Endothelial cell of umbilical vein (primary cell): Measurements from ENCODE around the gene PANX2. TPM values are rescaled to one million over a fixed set of nuclear protein-coding genes. Genes with fewer than 3 reads are reported as not detected.

Source experiments
- BruUV-seq: library from RNA; stranded (reverse); fragments of 400-500 nt; replicated peaks from 2 replicates; lab custom pipeline; 2021; lab: Mats Ljungman, UMichigan
- CTCF ChIA-PET: fragments of 300-600, 350-600 bp; sonication (Branson Sonifier 250); formaldehyde crosslinking; loops from one replicate; lab custom pipeline; 2021; ENCODE audit warnings: antibody characterized with exemption, inconsistent platforms; lab: Charles Lee
- POLR2A ChIA-PET: fragments of 300-600, 350-600 bp; sonication (Branson Sonifier 250); formaldehyde crosslinking; loops from one replicate; lab custom pipeline; 2021; ENCODE audit warnings: antibody characterized with exemption, inconsistent platforms; lab: Charles Lee
- DNase-seq: peaks from one replicate; pipeline ENCODE4 v3.0.0-alpha.2; 2011; ENCODE audit warnings: low read depth, low spot score
- FAIRE-seq: peaks from 2 replicates; lab custom pipeline; 2011; peaks lifted over from hg19 to GRCh38; lab: Jason Lieb, UNC
- H2AFZ ChIP-seq: 2 replicates; pipeline ENCODE4 v1.6.0; 2012; ENCODE audit warnings: low read depth, low read length, control low read depth, inconsistent platforms
- H3K27ac ChIP-seq: 2 replicates; pipeline ENCODE4 v1.5.1; 2011; ENCODE audit warnings: low read depth, mild to moderate bottlenecking, control low read depth, low read length, moderate library complexity; ENCODE audit not compliant: insufficient read depth
- H3K27me3 ChIP-seq, 2 experiments: 2 replicates each; pipeline versions ENCODE4 v1.6.0 to v1.6.1; 2011; ENCODE audit warnings: low read length in 2 of 2, mixed read lengths in 1 of 2; ENCODE audit not compliant: control insufficient read depth in 2 of 2, insufficient read depth in 2 of 2
- H3K36me3 ChIP-seq, 2 experiments: 2 replicates in 1 of 2; 3 replicates in 1 of 2; pipeline ENCODE4 v1.5.1; 2011; ENCODE audit warnings: low read length in 2 of 2, mild to moderate bottlenecking in 1 of 2, moderate library complexity in 1 of 2; ENCODE audit not compliant: control insufficient read depth in 2 of 2, insufficient read depth in 2 of 2; ENCODE audit errors: extremely low read depth in 1 of 2
- H3K4me1 ChIP-seq: 3 replicates; pipeline ENCODE4 v1.5.1; 2011; ENCODE audit warnings: mild to moderate bottlenecking, low read length; ENCODE audit not compliant: control insufficient read depth, insufficient read depth; ENCODE audit errors: extremely low read depth
- H3K4me2 ChIP-seq: 2 replicates; pipeline ENCODE4 v1.6.1; 2011; ENCODE audit warnings: low read length, control low read depth, mixed read lengths; ENCODE audit not compliant: insufficient read depth
- H3K4me3 ChIP-seq, 3 experiments: fragments of 200-600 bp in 1 of 3; sonication (generic), shearing (Covaris generic) in 1 of 3; replicated peaks in 1 of 3; 2 replicates each; pipeline ENCODE4 v1.5.1; 2011 to 2016; ENCODE audit warnings: control low read depth in 3 of 3, low read length in 3 of 3, mild to moderate bottlenecking in 2 of 3, inconsistent platforms in 1 of 3, low read depth in 1 of 3, moderate library complexity in 1 of 3; ENCODE audit not compliant: insufficient read depth in 1 of 3
- H3K79me2 ChIP-seq: 2 replicates; pipeline ENCODE4 v1.6.0; 2012; ENCODE audit warnings: low read length, inconsistent platforms; ENCODE audit not compliant: control insufficient read depth, insufficient read depth
- H3K9ac ChIP-seq: replicated peaks from 2 replicates; pipeline ENCODE3; 2011; ENCODE audit warnings: low read length, control low read depth; ENCODE audit not compliant: insufficient read depth; ENCODE audit errors: extremely low read depth
- H3K9me1 ChIP-seq: replicated peaks from 3 replicates; pipeline ENCODE4 v1.6.0; 2011; ENCODE audit warnings: mild to moderate bottlenecking, low read length; ENCODE audit not compliant: control insufficient read depth, insufficient read depth; ENCODE audit errors: extremely low read depth
- H3K9me3 ChIP-seq: replicated peaks from 2 replicates; pipeline ENCODE4 v1.5.1; 2012; ENCODE audit warnings: low read length, inconsistent platforms; ENCODE audit not compliant: control insufficient read depth, insufficient read depth
- H4K20me1 ChIP-seq: replicated peaks from 2 replicates; pipeline ENCODE3; 2011; ENCODE audit warnings: mild to moderate bottlenecking, low read length; ENCODE audit not compliant: control insufficient read depth, insufficient read depth; ENCODE audit errors: extremely low read depth
- EZH2 ChIP-seq: IDR thresholded peaks from 2 replicates; pipeline ENCODE4 v1.6.1; 2012; ENCODE audit warnings: borderline replicate concordance, low read depth, mild to moderate bottlenecking, moderate library complexity, low read length, inconsistent platforms; ENCODE audit not compliant: severe bottlenecking
- FOS ChIP-seq: IDR thresholded peaks from 2 replicates; pipeline ENCODE4 v1.6.1; 2011; ENCODE audit warnings: mild to moderate bottlenecking, low read length, moderate library complexity, borderline replicate concordance; ENCODE audit not compliant: insufficient read depth
- GATA2 ChIP-seq: IDR thresholded peaks from 2 replicates; pipeline ENCODE4 v1.7.0; 2011; ENCODE audit warnings: low read depth, mild to moderate bottlenecking, moderate library complexity, mixed read lengths, low read length; ENCODE audit not compliant: insufficient read length, insufficient read depth
- JUN ChIP-seq: IDR thresholded peaks from 2 replicates; pipeline ENCODE4 v1.6.1; 2011; ENCODE audit warnings: borderline replicate concordance, low read depth; ENCODE audit not compliant: insufficient read length, insufficient read depth
- MYC ChIP-seq: IDR thresholded peaks from one replicate; pipeline ENCODE4 v1.6.1; 2011; ENCODE audit warnings: mild to moderate bottlenecking, low read depth, low read length
- POLR2A ChIP-seq: IDR thresholded peaks from 2 replicates; pipeline ENCODE4 v1.6.1; 2012; ENCODE audit warnings: low read depth, mild to moderate bottlenecking, control low read depth, low read length
- POLR2AphosphoS5 ChIP-seq: IDR thresholded peaks from 2 replicates; pipeline ENCODE4 v1.6.1; 2012; ENCODE audit warnings: low read depth, mild to moderate bottlenecking, control low read depth, low read length, moderate library complexity; ENCODE audit not compliant: insufficient read depth
- dilution Hi-C: fragments of 300-500 bp; cut with MboI; formaldehyde crosslinking; loops from one replicate; pipeline ENCODE4 v1.15.0; 2019; ENCODE audit warnings: low sequenced_read_pairs; ENCODE audit not compliant: extremely low pct_ligation_motif_present
- intact Hi-C: fragments of 100-400 bp; cut with micrococcal nuclease; formaldehyde crosslinking; loops from one replicate; pipeline ENCODE4 v1.10.0; 2022
- polyA plus RNA-seq, 4 experiments: library from polyadenylated mRNA; depleted of rRNA in 3 of 4; stranded (reverse) in 3 of 4; unstranded in 1 of 4; fragments of >200 nt; gene quantifications; 2 replicates each; pipeline versions ENCODE4 v1.2.1 to v1.2.3, GENCODE V29; 2011 to 2012; ENCODE audit warnings: missing spikeins in 1 of 4
- total RNA-seq: library from RNA; stranded (reverse); gene quantifications from 2 replicates; pipeline ENCODE4 v1.2.3, GENCODE V29; 2021
- TF ChIP-seq, protein P1 (sequence below): IDR thresholded peaks from 2 replicates; pipeline ENCODE4 v1.6.1; 2011; ENCODE audit not compliant: insufficient read depth, insufficient read length
- TF ChIP-seq, protein P2 (sequence below), 2 donors: IDR thresholded peaks; 1 replicate in 1 of 2; 2 replicates in 1 of 2; pipeline ENCODE4 v1.5.1; 2011; ENCODE audit warnings: low read length in 2 of 2, mild to moderate bottlenecking in 2 of 2, moderate library complexity in 2 of 2, control low read depth in 1 of 2, inconsistent platforms in 1 of 2, low read depth in 1 of 2; ENCODE audit not compliant: insufficient read depth in 1 of 2; ENCODE audit errors: extremely low read depth in 1 of 2

The PANX2 gene
- total and polyA plus RNA-seq, 2 donors (not counting 3 experiments of a cell fraction or from before 2014, with no cell fraction given) = 2.5 to 5.1 TPM

DNA sequence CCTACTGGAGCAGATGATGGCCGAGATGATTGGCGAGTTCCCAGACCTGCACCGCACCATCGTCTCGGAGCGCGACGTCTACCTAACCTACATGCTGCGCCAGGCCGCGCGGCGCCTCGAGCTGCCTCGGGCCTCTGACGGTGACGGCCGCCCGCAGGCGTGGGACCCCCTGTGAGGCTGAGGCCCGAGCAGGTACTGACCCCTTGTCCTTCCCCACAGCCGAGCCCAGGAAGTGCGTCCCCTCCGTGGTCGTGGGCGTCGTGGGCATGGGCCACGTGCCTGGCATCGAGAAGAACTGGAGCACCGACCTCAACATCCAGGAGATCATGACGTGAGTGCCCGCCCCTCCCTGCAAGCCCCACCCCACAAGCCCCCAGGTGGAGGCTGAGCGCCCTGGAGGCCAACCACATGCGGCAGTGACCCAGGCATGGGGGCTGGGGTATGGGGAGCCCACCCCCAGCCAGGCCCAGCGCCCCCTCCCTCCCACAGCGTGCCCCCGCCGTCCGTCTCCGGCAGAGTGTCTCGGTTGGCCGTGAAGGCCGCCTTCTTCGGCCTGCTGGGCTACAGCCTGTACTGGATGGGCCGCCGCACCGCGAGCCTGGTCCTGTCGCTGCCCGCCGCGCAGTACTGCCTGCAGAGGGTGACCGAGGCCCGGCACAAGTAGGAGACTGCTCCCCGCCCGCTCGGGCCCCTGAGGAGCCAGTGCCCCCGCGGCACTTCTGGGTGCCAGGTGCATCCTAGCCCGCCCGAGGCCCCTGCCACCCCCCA lies 27.5 kb downstream of the PANX2 start:
- Histone ChIP-seq H3K36me3 (peaks cover 4 to 18% of the 10 kb centered on the region in 2 experiments), H3K4me1 (peaks cover 18% of the 10 kb centered on the region), H3K9ac (no peak overlapping the region), H3K27me3 (no peaks in the 10 kb centered on the region), H3K79me2 (peaks cover 26% of the 10 kb centered on the region), H3K4me3 (no peak overlapping the region), H2AFZ (no peak overlapping the region), H3K9me3 (no peaks in the 10 kb centered on the region), H3K9me1 (no peaks in the 10 kb centered on the region), H3K4me2 (no peak overlapping the region), H3K27ac (no peak overlapping the region), H4K20me1 (no peaks in the 10 kb centered on the region)
- ChIA-PET CTCF (no interaction called here), POLR2A (no interaction called here)
- FAIRE-seq = no peak
- dilution Hi-C loops = no loop called here
- DNase-seq = no peak
- intact Hi-C loops = no loop called here
- no TSS peak for BruUV-seq
- no peak for TF ChIP-seq GATA2
- TF ChIP-seq POLR2A = no peak
- TF ChIP-seq, protein P1, sequence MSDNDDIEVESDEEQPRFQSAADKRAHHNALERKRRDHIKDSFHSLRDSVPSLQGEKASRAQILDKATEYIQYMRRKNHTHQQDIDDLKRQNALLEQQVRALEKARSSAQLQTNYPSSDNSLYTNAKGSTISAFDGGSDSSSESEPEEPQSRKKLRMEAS = no peak
- TF ChIP-seq MYC = no peak
- no peak for TF ChIP-seq FOS
- TF ChIP-seq EZH2 = no peak
- TF ChIP-seq, protein P2, sequence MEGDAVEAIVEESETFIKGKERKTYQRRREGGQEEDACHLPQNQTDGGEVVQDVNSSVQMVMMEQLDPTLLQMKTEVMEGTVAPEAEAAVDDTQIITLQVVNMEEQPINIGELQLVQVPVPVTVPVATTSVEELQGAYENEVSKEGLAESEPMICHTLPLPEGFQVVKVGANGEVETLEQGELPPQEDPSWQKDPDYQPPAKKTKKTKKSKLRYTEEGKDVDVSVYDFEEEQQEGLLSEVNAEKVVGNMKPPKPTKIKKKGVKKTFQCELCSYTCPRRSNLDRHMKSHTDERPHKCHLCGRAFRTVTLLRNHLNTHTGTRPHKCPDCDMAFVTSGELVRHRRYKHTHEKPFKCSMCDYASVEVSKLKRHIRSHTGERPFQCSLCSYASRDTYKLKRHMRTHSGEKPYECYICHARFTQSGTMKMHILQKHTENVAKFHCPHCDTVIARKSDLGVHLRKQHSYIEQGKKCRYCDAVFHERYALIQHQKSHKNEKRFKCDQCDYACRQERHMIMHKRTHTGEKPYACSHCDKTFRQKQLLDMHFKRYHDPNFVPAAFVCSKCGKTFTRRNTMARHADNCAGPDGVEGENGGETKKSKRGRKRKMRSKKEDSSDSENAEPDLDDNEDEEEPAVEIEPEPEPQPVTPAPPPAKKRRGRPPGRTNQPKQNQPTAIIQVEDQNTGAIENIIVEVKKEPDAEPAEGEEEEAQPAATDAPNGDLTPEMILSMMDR (IDR thresholded peaks at IDR 0.05; ENCODE audit: extremely low read depth in 1 of 2, insufficient read depth in 1 of 2, low read depth in 1 of 2, low read length in 2 of 2) = no peak
- no peak for TF ChIP-seq JUN
- no peak for TF ChIP-seq POLR2AphosphoS5
